ENCODE measurements around the gene ZSCAN26.

ZSCAN26 gene

DNA sequence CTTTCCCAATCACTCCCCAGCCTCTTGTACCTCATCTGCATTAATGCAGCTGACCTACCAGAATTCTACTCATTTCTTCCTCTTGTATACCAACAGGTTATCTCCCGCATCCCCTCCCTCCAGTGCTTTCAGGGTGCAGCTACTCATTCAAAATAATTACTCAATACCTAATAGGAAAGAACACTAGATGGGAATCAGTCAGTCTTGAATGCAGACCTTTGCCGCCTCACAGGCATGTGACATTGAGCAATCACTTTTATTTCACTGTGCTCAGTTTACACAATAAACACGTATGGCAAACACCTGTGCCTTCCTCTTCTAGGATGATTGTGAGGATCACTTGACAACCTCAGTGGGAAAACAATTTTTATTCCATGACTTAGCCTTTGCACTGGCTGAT lies 55.7 kb downstream of the ZSCAN26 start:
- no peak for DNase-seq (ENCODE audit: low read depth in 2 of 2)

DNA sequence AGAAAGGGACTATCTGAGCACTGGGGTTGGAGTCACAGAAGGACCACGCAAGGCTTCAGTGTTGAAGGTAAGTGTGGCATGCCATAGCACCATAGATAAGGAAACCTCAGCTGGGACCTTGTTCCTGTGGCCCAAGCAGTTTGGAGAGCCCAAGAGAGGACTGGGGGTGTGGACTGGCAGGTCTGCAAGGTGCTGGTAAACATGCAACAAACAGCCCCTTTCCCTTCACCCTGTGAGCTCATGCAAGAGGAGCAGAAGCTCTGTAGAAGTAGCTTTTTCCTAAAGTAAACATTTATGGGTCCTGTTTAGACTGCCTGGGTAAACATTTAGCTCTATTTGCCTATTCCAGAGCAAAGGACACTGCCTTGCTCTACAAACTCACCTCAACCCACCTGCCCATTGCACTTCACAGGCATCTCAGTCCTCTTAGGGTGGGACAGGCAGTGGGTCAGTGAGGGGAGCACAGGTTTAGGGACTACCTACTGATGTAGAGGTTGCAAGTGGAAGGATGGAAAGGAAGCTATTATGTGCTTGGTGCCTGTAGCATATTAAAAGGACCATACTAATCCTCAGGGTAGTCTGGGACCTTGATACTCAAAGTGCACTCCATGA lies 57.0 kb downstream of the ZSCAN26 start:
- no peak for DNase-seq (ENCODE audit: low read depth in 2 of 2)

DNA sequence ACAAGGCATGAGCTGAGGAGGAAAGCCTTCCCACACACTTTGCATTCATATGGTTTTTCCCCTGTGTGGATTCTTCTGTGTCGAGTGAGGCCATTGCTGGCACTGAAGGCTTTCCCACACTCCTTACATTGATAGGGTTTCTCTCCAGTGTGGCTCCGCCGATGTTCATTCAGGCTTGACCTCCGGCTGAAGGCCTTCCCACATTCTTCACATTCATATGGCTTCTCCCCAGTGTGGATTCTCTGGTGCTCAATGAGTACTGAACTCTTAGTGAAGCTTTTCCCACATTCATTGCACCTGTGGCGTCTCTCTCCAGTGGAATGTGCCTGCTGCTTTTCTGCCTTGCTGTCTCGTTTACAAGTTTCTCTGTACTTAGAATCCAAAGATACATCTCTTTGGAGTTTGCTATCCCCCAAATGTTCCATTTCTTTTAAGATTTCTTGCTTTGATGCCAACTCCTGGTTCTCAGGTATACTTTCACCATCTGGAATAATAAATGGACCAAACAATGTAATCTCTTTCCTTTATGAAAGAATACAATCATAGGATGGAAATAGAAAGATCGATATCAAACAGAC lies 59.5 kb downstream of the ZSCAN26 start:
- no peak for DNase-seq (ENCODE audit: low read depth in 2 of 2)
